Activated CD4-positive, alpha-beta T cell treated with anti-CD3 and anti-CD28 coated beads, Interleukin-2, amount 50 U/mL, for 24 hours (primary cell): ENCODE data around the gene TCHHL1.

Experiments used
- DNase-seq, 2 donors: peaks; one replicate each; pipeline ENCODE4 v3.0.0-alpha.2; 2020; ENCODE audit warnings: low read depth in 1 of 2, low spot score in 1 of 2

The TCHHL1 gene

GRCh38 chr1:152089014-152089674 lies at the start of gene TCHHL1:
TSS of gene TCHHL1 (minus strand) at chr1:152089064. CDS start at chr1:152088143, 921 bp downstream.
- DNase-seq: no peak

GRCh38 chr1:152137215-152137614 lies 48.4 kb upstream of the TCHHL1 start:
- DNase-seq: no peak

- DNase-seq: no peak
These were observed 41.3 kb upstream of the TCHHL1 start for GRCh38 chr1:152130186-152130585.

- DNase-seq: no peak
These were observed 38.8 kb upstream of the TCHHL1 start for GRCh38 chr1:152127673-152128072.

GRCh38 chr1:152125834-152126443 lies 37.1 kb upstream of the TCHHL1 start:
- no peak for DNase-seq

GRCh38 chr1:152118915-152119314 lies 30.1 kb upstream of the TCHHL1 start:
- no peak for DNase-seq

GRCh38 chr1:152115344-152115743 lies 26.5 kb upstream of the TCHHL1 start, which contains the start of gene TCHH:
TSS of gene TCHH (minus strand) at chr1:152115444. CDS start at chr1:152114080, 1,364 bp downstream.
- DNase-seq: no peak

GRCh38 chr1:152112885-152113432 lies 24.1 kb upstream of the TCHHL1 start:
- no peak for DNase-seq

- no peak for DNase-seq
These were observed 23.4 kb upstream of the TCHHL1 start for GRCh38 chr1:152112101-152112884.

- no peak for DNase-seq
These were observed 22.7 kb upstream of the TCHHL1 start for GRCh38 chr1:152111515-152111968.

GRCh38 chr1:152110860-152111514 lies 22.1 kb upstream of the TCHHL1 start:
- DNase-seq: no peak

- DNase-seq: no peak
These were observed 21.5 kb upstream of the TCHHL1 start for GRCh38 chr1:152110365-152110859.

- no peak for DNase-seq
These were observed 21.1 kb upstream of the TCHHL1 start for GRCh38 chr1:152109998-152110294.

GRCh38 chr1:152109231-152109997 lies 20.6 kb upstream of the TCHHL1 start:
- no peak for DNase-seq

- DNase-seq: no peak
These were observed 20.0 kb upstream of the TCHHL1 start for GRCh38 chr1:152108882-152109222.

- no peak for DNase-seq
These were observed 19.4 kb upstream of the TCHHL1 start for GRCh38 chr1:152107984-152108881.

GRCh38 chr1:152107031-152107983 lies 18.4 kb upstream of the TCHHL1 start:
- no peak for DNase-seq

- no peak for DNase-seq
These were observed 16.0 kb upstream of the TCHHL1 start for GRCh38 chr1:152104854-152105253.
